Naive B cell (primary cell): ENCODE data around the gene RPL28. TPM values are rescaled to one million over a fixed set of nuclear protein-coding genes. Genes with fewer than 3 reads are reported as not detected.
A peak's percentile ranks its signal among the peaks of the same experiment; 100 is the strongest.

Experiments
- ATAC-seq, 2 donors: fragments of 150-1000 bp; cut with Tn5 transposase; 2 replicates each; pipeline ENCODE4 v1.10.0; 2021; ENCODE audit warnings: low read depth in 2 of 2, mild to moderate bottlenecking in 2 of 2, moderate library complexity in 2 of 2
- DNase-seq: peaks from one replicate; pipeline ENCODE4 v3.0.0; 2022
- H3K27ac Mint-ChIP-seq, 6 donors: one replicate each; pipeline ENCODE4 v1.8.0; 2020 to 2022; ENCODE audit warnings: mild to moderate bottlenecking in 6 of 6, mixed read lengths in 6 of 6, moderate library complexity in 5 of 6, inconsistent platforms in 2 of 6
- H3K27me3 Mint-ChIP-seq, 3 donors: one replicate each; pipeline ENCODE4 v1.8.0; 2021 to 2022; ENCODE audit warnings: mixed read lengths in 3 of 3, mild to moderate bottlenecking in 1 of 3
- H3K36me3 Mint-ChIP-seq, 2 donors: one replicate each; pipeline ENCODE4 v1.8.0; 2020 to 2022; ENCODE audit warnings: mixed read lengths in 2 of 2, inconsistent platforms in 1 of 2, mild to moderate bottlenecking in 1 of 2
- H3K4me1 Mint-ChIP-seq, 3 donors: one replicate each; pipeline ENCODE4 v1.8.0; 2020 to 2022; ENCODE audit warnings: mixed read lengths in 3 of 3, inconsistent platforms in 1 of 3, mild to moderate bottlenecking in 1 of 3, moderate library complexity in 1 of 3
- H3K4me3 Mint-ChIP-seq, 8 donors: one replicate each; pipeline ENCODE4 v1.8.0; 2020 to 2022; ENCODE audit warnings: mild to moderate bottlenecking in 8 of 8, mixed read lengths in 8 of 8, moderate library complexity in 8 of 8, inconsistent platforms in 2 of 8
- H3K9me3 Mint-ChIP-seq, 7 donors: one replicate each; pipeline ENCODE4 v1.8.0; 2020 to 2022; ENCODE audit warnings: mixed read lengths in 7 of 7, mild to moderate bottlenecking in 5 of 7, inconsistent platforms in 2 of 7, moderate library complexity in 1 of 7
- polyA plus RNA-seq, 6 donors: library from polyadenylated mRNA; unstranded; fragments of 300-500 nt; fragmentation: Illumina TruSeq; gene quantifications; one replicate each; pipeline ENCODE4 v1.2.3, GENCODE V29; 2021; ENCODE audit warnings: low read depth in 6 of 6

The RPL28 gene
- polyA plus RNA-seq, 6 donors from 2014 or later = 229 to 734 (median 601) TPM

DNA sequence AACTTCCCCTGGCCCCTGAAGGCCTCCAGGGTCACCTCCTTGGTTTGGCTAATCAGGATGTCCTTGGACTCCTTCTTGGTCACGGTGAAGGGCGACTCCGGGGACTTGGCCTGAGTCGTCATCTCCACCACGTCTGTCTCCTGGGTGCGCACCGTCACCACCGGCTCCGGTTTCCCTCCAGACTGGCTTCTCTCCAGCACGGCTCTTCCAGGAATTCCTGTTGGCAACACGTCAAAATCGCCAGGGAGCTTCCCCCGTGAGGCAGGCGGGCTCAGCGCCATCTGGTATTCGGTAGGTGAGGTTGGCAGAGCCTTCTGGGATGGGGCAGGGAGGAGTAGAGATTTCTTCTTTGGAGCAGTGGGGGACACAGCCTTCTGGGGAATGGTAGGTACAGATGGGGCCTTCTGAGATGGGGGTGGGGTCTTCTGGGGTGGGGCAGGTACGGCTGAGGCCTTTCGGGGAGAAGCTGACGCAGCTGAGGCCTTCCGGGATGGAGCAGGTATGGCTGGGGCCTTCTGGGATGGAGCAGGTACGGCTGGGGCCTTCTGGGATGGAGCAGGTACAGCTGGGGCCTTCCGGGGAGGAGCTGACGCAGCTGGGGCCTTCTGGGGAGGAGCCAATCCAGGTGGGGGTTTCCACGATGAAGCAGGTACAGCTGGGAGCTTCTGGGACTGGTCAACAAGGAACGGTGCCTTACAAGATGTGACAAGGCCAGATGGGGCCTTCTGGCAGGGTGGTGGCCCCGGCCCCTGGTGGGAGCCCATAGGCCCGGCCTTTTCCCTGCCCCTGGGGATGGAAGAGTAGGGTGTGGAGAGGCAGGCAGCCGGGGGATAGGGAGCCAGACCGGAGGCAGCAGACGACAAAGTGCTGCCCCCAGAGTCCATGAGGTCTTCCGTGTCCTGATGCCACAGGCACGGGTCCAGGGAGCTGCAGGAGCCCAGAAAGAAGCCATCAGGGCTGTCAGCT lies 26.5 kb upstream of the RPL28 start:
- no peak overlapping the region for H3K27ac Mint-ChIP-seq
- H3K9me3 Mint-ChIP-seq = peaks cover 0 to 2% (median 0%) of the 10 kb centered on the region in 7 donors
- peaks cover 12 to 47% (median 23%) of the 10 kb centered on the region in 3 donors for H3K27me3 Mint-ChIP-seq
- DNase-seq (no peak), ATAC-seq (no peak)
- H3K4me3 Mint-ChIP-seq = peak overlapping the region in 1 of 8 donors; percentile 22
- peaks cover 0 to 9% (median 4%) of the 10 kb centered on the region in 3 donors for H3K4me1 Mint-ChIP-seq
- H3K36me3 Mint-ChIP-seq = no peaks in the 10 kb centered on the region

DNA sequence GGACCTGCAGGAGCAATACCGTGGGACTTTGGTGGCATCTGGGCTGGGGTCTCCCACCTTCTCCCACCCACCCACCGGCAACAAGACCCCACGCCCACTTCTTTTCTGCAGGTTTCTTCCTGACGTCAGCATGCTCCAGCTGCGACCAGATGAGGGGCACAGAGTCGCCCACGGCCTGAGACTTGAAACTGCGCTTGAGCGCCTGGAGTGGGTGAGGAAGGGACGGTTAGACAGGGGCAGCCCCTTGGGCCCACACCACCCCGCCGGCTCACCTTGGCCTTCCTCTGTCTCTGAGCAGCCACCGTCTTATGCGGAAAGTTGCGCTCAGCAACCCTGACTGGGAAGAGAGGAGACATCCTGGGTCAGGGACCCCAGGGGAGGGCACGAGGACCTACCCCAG lies 24.8 kb upstream of the RPL28 start:
- peaks cover 9 to 45% (median 18%) of the 10 kb centered on the region in 3 donors for H3K27me3 Mint-ChIP-seq
- no peaks in the 10 kb centered on the region for H3K9me3 Mint-ChIP-seq
- peaks cover 0 to 4% (median 0%) of the 10 kb centered on the region in 3 donors for H3K4me1 Mint-ChIP-seq
- DNase-seq (no peak), ATAC-seq (no peak)
- H3K4me3 Mint-ChIP-seq = no peak overlapping the region
- no peaks in the 10 kb centered on the region for H3K36me3 Mint-ChIP-seq
- no peak overlapping the region for H3K27ac Mint-ChIP-seq

DNA sequence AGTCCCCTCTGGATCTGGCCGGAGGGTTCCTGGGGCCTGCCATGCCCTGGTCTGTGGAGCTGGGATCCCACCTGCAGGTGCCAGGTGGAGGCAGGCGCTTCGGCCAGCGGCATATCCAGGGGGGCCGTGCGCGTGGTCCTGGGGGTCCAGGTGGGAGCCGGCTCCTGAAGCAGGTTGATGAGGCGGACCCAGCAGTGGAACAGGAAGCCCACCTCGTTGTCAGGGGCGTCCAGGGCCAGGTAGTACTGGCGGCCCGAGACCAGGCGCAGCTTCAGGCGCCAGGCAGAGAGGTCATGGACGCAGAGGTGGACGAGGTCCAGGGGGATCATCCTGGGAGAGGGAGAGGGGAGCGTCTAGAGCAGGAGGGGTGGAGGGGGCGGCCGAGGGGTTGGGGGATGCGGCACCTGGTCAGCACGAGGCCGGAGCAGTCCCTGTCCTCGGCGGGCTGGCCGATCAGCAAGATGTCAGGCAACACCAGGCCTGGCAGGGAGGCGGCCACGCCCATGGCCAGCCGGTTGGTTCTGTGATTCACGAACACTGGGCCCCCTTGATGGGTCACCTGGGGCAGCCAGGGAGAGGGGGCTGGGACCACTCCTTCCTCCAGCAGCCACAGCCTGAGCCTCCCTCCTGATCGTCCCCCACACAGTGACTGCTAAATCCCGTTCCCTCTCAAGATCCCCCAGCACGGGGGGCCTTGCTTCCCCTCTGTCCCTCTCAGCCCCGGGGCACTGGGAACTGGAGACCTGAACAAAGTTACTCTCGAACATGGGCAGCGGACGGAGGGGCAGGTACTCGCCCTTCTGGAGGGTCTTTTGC lies 23.4 kb upstream of the RPL28 start:
- no peak overlapping the region for H3K27ac Mint-ChIP-seq
- no peak for ATAC-seq
- H3K9me3 Mint-ChIP-seq = no peaks in the 10 kb centered on the region
- peaks cover 8 to 46% (median 20%) of the 10 kb centered on the region in 3 donors for H3K27me3 Mint-ChIP-seq
- no peaks in the 10 kb centered on the region for H3K36me3 Mint-ChIP-seq
- H3K4me3 Mint-ChIP-seq = no peak overlapping the region
- H3K4me1 Mint-ChIP-seq = peaks cover 0 to under 1% (median 0%) of the 10 kb centered on the region in 3 donors
- DNase-seq = no peak

DNA sequence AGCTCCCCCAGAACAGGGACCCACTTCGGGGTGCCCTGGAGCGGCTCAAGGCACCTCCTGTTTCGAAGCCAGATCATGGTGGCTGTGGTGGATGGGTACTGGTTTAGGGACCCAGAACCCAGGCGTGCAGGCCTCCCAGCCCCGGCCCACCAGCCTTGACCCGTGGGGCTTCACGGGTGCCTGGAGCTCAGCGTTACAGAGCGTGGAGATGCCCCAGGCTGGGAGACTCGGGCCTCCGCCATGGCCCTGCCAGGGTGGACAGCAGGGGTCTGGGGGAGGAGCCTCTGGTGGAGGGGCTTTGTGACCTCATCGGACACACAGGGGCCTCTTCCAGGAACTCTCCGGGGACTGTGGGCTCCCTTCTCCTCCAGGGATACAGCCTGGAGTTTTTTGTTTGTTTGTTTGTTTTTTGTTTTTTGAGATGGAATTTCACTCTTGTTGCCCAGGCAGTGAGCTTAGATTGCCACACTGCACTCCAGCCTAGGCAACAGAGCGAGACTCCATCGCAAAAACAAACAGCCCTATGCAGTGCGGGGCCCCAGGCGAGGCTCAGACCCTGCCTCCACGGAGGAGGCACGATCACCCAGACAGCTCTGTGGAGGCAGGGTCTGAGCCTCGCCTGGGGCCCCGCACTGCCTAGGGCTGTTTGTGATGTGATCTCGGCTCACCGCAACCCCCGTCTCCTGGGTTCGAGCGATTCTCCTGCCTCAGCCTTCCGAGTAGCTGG lies 22.6 kb upstream of the RPL28 start, which contains the start of gene GARIN5B:
TSS of gene GARIN5B (minus strand) at position 271 of the 727 bp plus-strand sequence. CDS start at position 77, 194 bp downstream.
- H3K4me1 Mint-ChIP-seq = no peaks in the 10 kb centered on the region
- no peaks in the 10 kb centered on the region for H3K9me3 Mint-ChIP-seq
- H3K36me3 Mint-ChIP-seq = no peaks in the 10 kb centered on the region
- no peak for DNase-seq
- ATAC-seq = no peak
- H3K27me3 Mint-ChIP-seq = peaks cover 7 to 46% (median 13%) of the 10 kb centered on the region in 3 donors
- peak within 1 kb of the TSS in 1 of 6 donors; percentile 30 for H3K27ac Mint-ChIP-seq
- H3K4me3 Mint-ChIP-seq = no peak within 1 kb of the TSS

DNA sequence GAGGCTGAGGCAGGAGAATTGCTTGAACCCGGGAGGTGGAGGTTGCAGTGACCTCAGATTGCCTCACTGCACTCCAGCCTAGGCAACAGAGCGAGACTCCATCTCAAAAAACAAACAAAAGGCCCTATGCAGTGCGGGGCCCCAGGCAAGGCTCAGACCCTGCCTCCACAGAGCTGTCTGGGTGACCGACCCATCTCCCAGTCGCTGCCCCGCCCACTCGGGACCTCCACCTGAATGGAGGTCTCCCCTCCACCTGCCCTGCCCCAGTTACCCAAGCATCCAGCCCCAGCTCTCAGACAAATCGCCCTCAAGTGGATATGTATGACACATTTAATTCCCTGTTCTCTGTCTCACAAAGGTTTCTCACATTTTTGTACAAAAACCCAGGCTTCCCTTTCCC lies 20.5 kb upstream of the RPL28 start:
- Mint-ChIP-seq H3K9me3 (no peaks in the 10 kb centered on the region), H3K27ac (no peak overlapping the region), H3K27me3 (peaks cover 7 to 55% (median 17%) of the 10 kb centered on the region in 3 donors), H3K4me3 (no peak overlapping the region), H3K4me1 (peaks cover 3 to 6% (median 5%) of the 10 kb centered on the region in 3 donors), H3K36me3 (peaks cover 0 to 7% of the 10 kb centered on the region in 2 donors)
- ATAC-seq (no peak), DNase-seq (no peak)

DNA sequence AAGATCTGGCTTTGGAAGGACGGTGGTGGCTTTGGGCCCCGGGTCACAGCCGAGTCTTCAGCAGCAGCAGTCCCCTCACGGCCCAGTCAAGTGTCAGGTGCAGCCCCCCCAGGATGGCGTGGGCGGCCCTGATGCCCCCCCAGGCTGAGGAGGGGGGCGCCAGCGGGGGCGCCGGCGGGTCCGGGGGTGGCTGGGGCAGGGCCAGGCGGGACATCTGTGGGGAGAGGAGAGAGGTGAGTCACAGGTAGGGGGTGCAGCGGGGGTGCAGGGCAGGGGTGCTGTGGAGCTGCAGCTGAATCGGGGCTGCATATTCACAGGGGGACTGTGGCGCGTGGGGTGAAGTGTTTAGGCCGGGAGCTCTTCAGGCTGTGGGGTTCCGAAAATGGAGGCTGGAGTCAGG lies 19.8 kb upstream of the RPL28 start:
- DNase-seq (no peak), ATAC-seq (no peak)
- peaks cover 0 to 14% of the 10 kb centered on the region in 2 donors for H3K36me3 Mint-ChIP-seq
- H3K27me3 Mint-ChIP-seq = peaks cover 12 to 59% (median 25%) of the 10 kb centered on the region in 3 donors
- no peak overlapping the region for H3K27ac Mint-ChIP-seq
- H3K9me3 Mint-ChIP-seq = peaks cover 0 to 4% (median 0%) of the 10 kb centered on the region in 7 donors
- H3K4me3 Mint-ChIP-seq = no peak overlapping the region
- H3K4me1 Mint-ChIP-seq = peaks cover 6 to 9% (median 6%) of the 10 kb centered on the region in 3 donors

DNA sequence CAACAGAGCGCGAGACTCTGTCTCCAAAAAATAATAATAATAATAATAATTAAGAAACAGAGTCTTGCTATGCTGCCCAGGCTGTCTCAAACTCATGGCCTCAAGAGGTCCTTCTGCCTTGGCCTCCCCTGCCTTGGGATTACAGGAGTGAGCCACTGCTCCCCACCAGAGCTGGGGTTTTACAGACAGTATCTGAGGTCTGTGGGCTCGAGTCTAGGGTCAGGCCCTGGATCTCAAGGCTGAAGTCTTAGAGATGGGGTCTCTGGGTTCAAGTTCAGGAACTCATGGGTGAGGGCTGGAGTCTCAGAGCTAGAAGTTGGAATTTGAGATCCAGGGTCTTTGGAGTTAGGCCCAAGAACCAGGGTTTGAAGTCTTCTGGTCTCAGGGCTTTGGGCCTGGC lies 18.9 kb upstream of the RPL28 start:
- H3K9me3 Mint-ChIP-seq = peaks cover 0 to 6% (median 0%) of the 10 kb centered on the region in 7 donors
- H3K4me1 Mint-ChIP-seq = peaks cover 6 to 10% (median 6%) of the 10 kb centered on the region in 3 donors
- peak overlapping the region in 1 of 8 donors; percentile 63 for H3K4me3 Mint-ChIP-seq
- ATAC-seq = no peak
- no peak for DNase-seq
- H3K27me3 Mint-ChIP-seq = peaks cover 15 to 64% (median 33%) of the 10 kb centered on the region in 3 donors
- H3K36me3 Mint-ChIP-seq = peaks cover 0 to 18% of the 10 kb centered on the region in 2 donors
- H3K27ac Mint-ChIP-seq = no peak overlapping the region

DNA sequence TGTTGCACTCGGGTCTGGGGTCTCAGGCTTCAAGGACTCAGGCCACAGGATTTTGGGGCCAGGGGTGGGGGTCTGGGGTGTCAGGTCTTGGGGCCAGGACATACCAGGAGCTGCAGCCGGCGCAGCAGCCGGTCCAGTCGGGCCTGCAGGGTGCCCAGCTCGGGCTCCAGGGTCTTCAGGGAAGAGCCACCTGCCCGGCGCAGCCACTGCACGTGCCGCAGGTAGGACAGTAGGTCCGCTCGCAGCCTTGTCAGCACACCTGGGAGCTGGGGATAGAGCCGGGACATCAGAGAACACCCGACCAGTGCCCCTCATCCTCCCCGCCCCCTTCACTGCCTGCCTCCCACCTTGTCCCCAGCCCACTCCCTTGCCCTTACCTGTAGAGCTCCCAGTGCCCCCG lies 17.6 kb upstream of the RPL28 start:
- Mint-ChIP-seq H3K36me3 (peaks cover 0 to 18% of the 10 kb centered on the region in 2 donors), H3K4me3 (peak overlapping the region in 4 of 8 donors; percentile 1 to 50 (median 36)), H3K4me1 (peaks cover 9 to 14% (median 11%) of the 10 kb centered on the region in 3 donors), H3K9me3 (peaks cover 0 to 6% (median 0%) of the 10 kb centered on the region in 7 donors), H3K27ac (no peak overlapping the region), H3K27me3 (peaks cover 20 to 74% (median 41%) of the 10 kb centered on the region in 3 donors)
- DNase-seq (no peak), ATAC-seq (no peak)

DNA sequence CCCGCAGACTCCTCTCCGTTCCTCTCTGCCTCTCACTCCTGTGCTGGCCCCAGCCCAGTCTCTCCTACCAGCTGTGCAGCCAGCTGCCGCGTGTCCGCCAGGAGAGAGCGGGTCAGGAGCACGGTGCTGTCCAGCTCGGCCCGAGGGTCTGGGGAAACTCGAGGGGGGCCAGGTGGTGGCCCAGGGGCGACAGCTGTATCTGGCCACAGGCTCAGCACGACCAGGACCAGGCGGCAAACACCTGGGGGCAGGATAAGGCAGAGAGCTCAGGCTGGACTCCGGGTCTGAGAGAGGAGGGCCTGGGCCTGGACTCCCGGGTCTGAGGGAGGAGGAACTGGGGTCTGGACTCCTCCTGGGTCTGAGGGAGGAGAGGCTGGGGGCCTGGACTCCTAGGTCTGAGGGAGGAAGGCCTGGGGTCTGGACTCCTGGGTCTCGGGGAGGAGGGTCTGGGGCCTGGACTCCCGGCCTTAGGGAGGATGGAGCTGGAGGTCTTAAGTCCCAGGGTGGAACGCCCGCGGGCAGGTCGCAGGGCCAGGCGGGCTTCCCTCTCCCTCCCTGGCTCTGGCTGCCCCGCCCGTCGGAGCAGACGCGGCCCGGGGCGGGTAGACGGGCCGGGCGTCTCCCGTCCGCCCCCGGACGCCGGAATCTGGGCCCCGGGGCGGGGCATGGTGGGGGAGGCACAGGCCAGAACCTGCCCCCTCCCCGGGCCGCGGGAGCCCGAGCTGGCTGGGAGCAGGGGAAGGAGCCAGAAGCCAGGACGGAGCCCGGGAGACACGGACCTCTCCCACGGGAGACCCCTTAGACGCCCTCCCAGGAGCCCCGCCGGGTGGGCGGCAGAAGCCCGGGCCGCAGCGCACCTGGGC lies 16.8 kb upstream of the RPL28 start:
- H3K4me1 Mint-ChIP-seq = peaks cover 9 to 19% (median 16%) of the 10 kb centered on the region in 3 donors
- H3K27ac Mint-ChIP-seq = peak overlapping the region in 1 of 6 donors; percentile 22
- ATAC-seq = peak; percentile 61 to 64
- H3K9me3 Mint-ChIP-seq = peaks cover 0 to 6% (median 0%) of the 10 kb centered on the region in 7 donors
- peaks cover 23 to 78% (median 49%) of the 10 kb centered on the region in 3 donors for H3K27me3 Mint-ChIP-seq
- peak overlapping the region in 7 of 8 donors; percentile 35 to 81 (median 42) for H3K4me3 Mint-ChIP-seq
- peaks cover 0 to 24% of the 10 kb centered on the region in 2 donors for H3K36me3 Mint-ChIP-seq
- DNase-seq = peak; percentile 35

DNA sequence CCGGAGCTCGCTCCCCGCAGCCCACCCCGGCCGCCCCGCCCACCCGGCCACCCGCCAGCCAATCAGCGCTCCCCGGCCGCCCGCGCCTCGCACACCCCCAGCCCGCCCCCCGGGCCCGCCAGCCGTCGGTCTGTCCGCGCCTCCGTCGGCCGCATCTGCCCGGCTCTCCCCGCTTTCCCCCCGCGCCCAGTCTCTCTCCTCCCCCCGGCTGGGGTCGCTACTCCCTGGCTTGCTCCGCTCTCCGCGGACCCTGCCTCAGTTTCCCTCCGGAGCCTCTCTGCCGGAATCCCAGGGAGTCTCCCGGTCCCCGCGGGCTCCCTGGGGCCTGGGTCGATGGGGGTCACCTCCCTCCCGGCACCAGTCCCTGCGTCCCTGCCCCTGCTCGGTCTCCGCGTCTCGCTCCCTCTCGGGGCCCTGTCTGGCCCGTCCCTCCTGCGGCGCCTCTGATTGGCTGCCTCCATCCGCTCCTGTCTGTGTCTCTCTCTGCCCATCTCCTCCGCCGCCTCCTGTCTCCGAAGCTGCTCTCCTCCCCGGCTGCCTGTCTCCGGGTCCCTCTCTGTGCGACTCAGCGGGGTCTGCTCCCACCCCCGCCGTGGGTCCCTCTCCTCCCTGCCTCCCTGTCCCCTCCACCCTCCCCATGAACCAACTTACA lies 16.0 kb upstream of the RPL28 start:
- peaks cover 0 to 6% (median 0%) of the 10 kb centered on the region in 7 donors for H3K9me3 Mint-ChIP-seq
- peaks cover 0 to 25% of the 10 kb centered on the region in 2 donors for H3K36me3 Mint-ChIP-seq
- no peak for DNase-seq
- ATAC-seq = peak; percentile 48 to 55
- H3K4me1 Mint-ChIP-seq = peaks cover 9 to 20% (median 17%) of the 10 kb centered on the region in 3 donors
- H3K27me3 Mint-ChIP-seq = peaks cover 23 to 79% (median 52%) of the 10 kb centered on the region in 3 donors
- H3K4me3 Mint-ChIP-seq = peak overlapping the region in 7 of 8 donors; percentile 72 to 88 (median 80)
- H3K27ac Mint-ChIP-seq = peak overlapping the region in 2 of 6 donors; percentile 47 to 88

DNA sequence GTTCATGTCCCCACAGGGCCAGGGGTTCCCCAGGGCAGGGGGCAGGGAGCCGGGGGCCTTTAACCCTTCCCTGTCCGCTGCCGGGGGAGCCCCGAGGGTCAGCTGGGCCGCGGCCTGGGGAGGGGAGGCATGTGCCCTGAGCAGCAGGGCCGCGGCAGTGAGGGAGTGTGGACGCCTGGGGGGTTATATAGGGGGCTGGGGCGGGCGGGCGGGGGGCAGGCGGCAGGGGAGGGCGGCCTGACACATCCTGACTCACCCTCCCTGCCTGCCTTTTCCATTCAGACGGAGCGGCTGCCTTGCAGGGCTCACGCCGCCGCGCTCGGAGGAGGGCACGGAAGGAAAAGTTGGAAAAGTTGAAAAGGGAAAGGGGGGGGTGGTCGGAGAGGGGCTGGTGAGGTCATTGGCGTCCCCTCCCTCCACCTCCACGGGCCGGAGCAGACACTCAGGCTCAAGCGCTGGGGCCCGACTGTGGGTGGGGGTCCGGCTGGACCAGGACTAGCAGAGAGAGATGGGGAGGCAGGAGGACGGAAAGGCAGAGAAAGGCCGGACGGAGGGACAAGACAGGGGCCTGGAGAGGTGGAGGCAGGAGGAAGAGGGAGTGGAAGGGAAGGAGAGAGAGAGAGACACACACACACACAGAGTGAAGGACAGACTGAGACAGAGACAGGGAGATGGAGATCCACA lies 15.3 kb upstream of the RPL28 start, which contains the start of gene IL11:
TSS of gene IL11 (minus strand) at position 159 of the 684 bp plus-strand sequence. CDS start at position 6, 153 bp downstream.
- DNase-seq (no peak), ATAC-seq (no peak)
- Mint-ChIP-seq H3K27me3 (peaks cover 23 to 80% (median 52%) of the 10 kb centered on the region in 3 donors), H3K4me3 (peak within 1 kb of the TSS; percentile 33 to 88 (median 80)), H3K4me1 (peaks cover 9 to 20% (median 17%) of the 10 kb centered on the region in 3 donors), H3K9me3 (peaks cover 0 to 6% (median 0%) of the 10 kb centered on the region in 7 donors), H3K36me3 (peaks cover 0 to 25% of the 10 kb centered on the region in 2 donors), H3K27ac (peak within 1 kb of the TSS in 2 of 6 donors; percentile 47 to 88)
